ENCODE results near the gene SSC5D. TPM values are rescaled to one million over a fixed set of nuclear protein-coding genes. Genes with fewer than 3 reads are reported as not detected.

Gene SSC5D
- total and polyA plus RNA-seq, 9 of the 15 experiments (the other 6 are each of a cell fraction or from before 2014, with no cell fraction given) = 0.04 to 0.71 (median 0.14) TPM; not detected in 2

DNA sequence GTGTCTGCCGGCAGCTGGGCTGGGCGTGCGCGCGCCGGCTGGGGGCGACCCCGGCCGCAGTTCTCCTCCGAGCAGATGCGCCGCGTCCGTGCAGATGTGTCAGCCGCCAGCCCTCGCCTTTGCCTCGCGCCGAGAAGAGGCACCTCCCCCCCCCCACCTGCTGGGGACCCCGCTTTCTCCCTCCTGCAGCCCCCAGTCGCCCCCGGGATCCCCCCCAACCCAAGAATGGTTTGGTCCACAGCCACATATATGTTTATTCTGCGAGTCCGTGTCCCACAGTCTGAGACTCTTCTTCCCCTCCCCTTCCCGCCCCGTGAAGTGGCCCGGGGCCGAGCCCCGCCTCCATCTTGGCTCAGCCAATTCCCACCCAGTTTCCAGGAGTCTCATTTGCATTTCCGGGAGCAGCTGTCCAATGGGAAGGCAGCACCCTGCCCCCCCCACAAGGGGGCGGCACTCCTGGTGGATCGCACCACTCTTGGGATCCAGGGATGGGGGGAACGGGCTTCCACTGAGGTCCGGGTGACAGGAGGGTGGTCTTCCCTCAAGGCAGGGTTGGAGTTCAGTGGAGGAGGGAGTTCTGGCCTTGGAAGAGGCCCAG is 35.4 kb upstream of the SSC5D start (continued):
- TF ChIP-seq GTF2E2 (tag; IDR thresholded peaks at IDR 0.05) = no peak
- TF ChIP-seq, protein P1, sequence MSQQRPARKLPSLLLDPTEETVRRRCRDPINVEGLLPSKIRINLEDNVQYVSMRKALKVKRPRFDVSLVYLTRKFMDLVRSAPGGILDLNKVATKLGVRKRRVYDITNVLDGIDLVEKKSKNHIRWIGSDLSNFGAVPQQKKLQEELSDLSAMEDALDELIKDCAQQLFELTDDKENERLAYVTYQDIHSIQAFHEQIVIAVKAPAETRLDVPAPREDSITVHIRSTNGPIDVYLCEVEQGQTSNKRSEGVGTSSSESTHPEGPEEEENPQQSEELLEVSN (IDR thresholded peaks at IDR 0.05; ENCODE audit: borderline replicate concordance in 1 of 2, extremely low read depth in 1 of 2, insufficient read depth in 1 of 2, insufficient read length in 1 of 2, low read depth in 1 of 2, low read length in 1 of 2, poor library complexity in 1 of 2, severe bottlenecking in 1 of 2) = no peak
- TF ChIP-seq, protein P2, sequence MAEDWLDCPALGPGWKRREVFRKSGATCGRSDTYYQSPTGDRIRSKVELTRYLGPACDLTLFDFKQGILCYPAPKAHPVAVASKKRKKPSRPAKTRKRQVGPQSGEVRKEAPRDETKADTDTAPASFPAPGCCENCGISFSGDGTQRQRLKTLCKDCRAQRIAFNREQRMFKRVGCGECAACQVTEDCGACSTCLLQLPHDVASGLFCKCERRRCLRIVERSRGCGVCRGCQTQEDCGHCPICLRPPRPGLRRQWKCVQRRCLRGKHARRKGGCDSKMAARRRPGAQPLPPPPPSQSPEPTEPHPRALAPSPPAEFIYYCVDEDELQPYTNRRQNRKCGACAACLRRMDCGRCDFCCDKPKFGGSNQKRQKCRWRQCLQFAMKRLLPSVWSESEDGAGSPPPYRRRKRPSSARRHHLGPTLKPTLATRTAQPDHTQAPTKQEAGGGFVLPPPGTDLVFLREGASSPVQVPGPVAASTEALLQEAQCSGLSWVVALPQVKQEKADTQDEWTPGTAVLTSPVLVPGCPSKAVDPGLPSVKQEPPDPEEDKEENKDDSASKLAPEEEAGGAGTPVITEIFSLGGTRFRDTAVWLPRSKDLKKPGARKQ (CRISPR knock-in tag; IDR thresholded peaks at IDR 0.05) = no peak
- peak in 1 of 2 experiments; percentile 98; a peak in 2 of 4 replicates for TF ChIP-seq NONO (IDR thresholded peaks at IDR 0.05; ENCODE audit: low read depth in 2 of 2, low read length in 1 of 2)
- TF ChIP-seq, protein P3, sequence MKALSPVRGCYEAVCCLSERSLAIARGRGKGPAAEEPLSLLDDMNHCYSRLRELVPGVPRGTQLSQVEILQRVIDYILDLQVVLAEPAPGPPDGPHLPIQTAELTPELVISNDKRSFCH (CRISPR knock-in tag; IDR thresholded peaks at IDR 0.05) = no peak
- TF ChIP-seq, protein P3 (tag; IDR thresholded peaks at IDR 0.05) = no peak
- no peak for TF ChIP-seq THRAP3 (IDR thresholded peaks at IDR 0.05; ENCODE audit: borderline replicate concordance)
- no peak for TF ChIP-seq GATA2 (CRISPR knock-in tag; IDR thresholded peaks at IDR 0.05)
- TF ChIP-seq, protein P4, sequence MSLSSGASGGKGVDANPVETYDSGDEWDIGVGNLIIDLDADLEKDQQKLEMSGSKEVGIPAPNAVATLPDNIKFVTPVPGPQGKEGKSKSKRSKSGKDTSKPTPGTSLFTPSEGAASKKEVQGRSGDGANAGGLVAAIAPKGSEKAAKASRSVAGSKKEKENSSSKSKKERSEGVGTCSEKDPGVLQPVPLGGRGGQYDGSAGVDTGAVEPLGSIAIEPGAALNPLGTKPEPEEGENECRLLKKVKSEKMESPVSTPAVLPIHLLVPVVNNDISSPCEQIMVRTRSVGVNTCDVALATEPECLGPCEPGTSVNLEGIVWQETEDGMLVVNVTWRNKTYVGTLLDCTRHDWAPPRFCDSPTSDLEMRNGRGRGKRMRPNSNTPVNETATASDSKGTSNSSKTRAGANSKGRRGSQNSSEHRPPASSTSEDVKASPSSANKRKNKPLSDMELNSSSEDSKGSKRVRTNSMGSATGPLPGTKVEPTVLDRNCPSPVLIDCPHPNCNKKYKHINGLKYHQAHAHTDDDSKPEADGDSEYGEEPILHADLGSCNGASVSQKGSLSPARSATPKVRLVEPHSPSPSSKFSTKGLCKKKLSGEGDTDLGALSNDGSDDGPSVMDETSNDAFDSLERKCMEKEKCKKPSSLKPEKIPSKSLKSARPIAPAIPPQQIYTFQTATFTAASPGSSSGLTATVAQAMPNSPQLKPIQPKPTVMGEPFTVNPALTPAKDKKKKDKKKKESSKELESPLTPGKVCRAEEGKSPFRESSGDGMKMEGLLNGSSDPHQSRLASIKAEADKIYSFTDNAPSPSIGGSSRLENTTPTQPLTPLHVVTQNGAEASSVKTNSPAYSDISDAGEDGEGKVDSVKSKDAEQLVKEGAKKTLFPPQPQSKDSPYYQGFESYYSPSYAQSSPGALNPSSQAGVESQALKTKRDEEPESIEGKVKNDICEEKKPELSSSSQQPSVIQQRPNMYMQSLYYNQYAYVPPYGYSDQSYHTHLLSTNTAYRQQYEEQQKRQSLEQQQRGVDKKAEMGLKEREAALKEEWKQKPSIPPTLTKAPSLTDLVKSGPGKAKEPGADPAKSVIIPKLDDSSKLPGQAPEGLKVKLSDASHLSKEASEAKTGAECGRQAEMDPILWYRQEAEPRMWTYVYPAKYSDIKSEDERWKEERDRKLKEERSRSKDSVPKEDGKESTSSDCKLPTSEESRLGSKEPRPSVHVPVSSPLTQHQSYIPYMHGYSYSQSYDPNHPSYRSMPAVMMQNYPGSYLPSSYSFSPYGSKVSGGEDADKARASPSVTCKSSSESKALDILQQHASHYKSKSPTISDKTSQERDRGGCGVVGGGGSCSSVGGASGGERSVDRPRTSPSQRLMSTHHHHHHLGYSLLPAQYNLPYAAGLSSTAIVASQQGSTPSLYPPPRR (CRISPR knock-in tag; IDR thresholded peaks at IDR 0.05; ENCODE audit: borderline replicate concordance) = no peak
- TF ChIP-seq ZBTB8A (IDR thresholded peaks at IDR 0.05; ENCODE audit: partially characterized antibody) = no peak
- TF ChIP-seq TCF7 (IDR thresholded peaks at IDR 0.05; ENCODE audit: borderline replicate concordance) = no peak
- TF ChIP-seq ZNF224 (CRISPR knock-in tag; IDR thresholded peaks at IDR 0.05) = no peak
- TF ChIP-seq, protein P5, sequence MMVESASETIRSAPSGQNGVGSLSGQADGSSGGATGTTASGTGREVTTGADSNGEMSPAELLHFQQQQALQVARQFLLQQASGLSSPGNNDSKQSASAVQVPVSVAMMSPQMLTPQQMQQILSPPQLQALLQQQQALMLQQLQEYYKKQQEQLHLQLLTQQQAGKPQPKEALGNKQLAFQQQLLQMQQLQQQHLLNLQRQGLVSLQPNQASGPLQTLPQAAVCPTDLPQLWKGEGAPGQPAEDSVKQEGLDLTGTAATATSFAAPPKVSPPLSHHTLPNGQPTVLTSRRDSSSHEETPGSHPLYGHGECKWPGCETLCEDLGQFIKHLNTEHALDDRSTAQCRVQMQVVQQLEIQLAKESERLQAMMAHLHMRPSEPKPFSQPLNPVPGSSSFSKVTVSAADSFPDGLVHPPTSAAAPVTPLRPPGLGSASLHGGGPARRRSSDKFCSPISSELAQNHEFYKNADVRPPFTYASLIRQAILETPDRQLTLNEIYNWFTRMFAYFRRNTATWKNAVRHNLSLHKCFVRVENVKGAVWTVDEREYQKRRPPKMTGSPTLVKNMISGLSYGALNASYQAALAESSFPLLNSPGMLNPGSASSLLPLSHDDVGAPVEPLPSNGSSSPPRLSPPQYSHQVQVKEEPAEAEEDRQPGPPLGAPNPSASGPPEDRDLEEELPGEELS (CRISPR knock-in tag; IDR thresholded peaks at IDR 0.05; ENCODE audit: borderline replicate concordance) = no peak
- no peak for TF ChIP-seq HDAC2 (IDR thresholded peaks at IDR 0.05)
- no peak for TF ChIP-seq ZNF23 (CRISPR knock-in tag; IDR thresholded peaks at IDR 0.05)
